Measurements from ENCODE around the gene PSD2.

The PSD2 gene

DNA sequence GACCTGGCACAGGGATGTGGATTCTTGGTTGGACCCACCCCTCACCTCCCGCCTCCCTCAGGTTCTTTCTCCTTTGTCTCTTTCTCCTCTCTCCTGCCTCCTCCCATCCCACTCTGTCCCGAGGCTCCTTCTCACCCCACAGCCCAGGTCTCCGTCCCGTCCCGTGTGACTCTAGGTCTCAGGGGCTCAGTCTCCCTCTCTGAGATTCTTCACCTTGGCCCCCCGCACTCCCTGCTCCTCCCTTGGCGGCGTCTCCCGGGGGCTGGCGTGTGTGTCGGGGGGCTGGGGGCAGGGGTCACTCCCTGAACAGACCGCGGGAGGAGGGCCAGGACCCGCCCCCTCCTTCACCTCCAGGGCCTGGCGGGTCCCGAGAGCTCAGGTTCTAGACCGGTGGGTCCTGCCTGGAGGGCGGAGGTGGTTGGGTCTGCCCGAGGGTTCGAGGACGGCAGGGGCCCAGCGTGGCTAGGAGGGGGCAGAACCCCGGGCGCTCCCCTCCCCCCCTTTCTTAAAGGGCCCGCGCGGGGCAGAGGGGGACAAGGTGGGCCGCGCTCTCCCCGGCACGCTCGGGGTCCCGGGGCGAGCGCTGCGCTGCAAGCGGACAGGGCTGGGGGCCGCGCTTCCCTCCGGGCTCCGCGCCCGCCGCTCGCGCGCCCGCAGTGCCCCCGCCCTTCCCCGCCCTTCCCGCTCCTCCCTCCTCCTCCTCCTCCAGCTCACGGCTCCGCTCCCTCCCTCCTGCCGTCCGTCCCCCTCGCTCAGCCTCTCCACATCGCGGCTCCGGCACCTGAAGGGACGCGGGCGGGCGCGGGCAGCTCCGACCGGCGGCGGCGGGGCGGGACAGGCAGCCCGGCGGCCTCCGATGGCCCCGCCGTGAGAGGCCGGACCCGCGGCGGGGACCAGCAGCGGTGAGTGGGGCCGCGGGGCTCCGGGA, at the start of gene PSD2:
TSS of gene PSD2 (plus strand) at position 735 of the 928 bp plus-strand sequence. CDS start 13,633 bp downstream, outside the sequence.
- in situ Hi-C loops (cut with MboI; ENCODE audit: low sequenced_read_pairs): no loop called here

DNA sequence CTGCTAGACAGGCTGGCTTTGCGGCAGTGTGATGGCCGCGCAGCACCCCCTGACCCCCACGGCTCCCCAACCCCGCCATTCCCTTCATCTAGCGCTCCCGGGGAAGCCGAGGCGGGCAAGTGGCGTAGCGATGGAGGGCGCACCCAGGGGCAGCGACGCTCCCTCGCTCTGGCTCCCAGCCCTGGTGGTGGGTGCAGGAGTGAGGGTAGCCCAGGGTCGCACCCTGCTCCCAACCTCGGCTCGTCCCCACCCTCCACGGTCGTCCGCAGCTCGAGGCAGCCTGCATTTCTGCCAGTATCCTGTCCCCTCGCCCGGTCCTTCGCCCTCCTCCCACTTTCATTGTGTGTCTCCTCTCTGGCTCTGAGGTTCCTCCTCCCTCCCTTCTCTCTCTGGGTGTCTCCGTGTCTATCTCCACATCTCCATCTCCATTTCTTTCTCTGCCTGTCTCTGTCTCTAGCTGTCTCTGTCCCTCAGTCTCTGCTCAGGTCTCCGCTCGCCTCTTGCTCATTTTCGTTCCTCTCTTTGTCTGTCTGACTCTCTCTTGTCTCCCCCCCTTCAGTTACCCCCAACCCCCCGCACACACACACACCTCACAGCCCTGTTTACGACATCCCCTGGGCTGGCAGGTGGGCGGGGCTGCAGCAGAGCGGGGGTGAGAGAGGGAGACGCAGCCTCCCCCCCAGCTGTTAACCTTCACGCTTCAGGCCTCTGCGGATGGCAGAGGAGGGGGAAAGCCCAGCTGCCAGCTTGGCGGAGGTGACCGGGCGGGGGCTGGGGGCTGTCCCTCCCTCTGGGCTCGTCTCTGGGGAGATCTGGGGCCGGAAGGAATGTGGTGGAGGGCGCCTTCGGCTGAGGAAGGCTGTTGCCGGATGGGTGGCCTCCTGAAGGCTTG, 48.7 kb upstream of the PSD2 start:
- in situ Hi-C loops (cut with MboI; ENCODE audit: low sequenced_read_pairs): no loop called here

DNA sequence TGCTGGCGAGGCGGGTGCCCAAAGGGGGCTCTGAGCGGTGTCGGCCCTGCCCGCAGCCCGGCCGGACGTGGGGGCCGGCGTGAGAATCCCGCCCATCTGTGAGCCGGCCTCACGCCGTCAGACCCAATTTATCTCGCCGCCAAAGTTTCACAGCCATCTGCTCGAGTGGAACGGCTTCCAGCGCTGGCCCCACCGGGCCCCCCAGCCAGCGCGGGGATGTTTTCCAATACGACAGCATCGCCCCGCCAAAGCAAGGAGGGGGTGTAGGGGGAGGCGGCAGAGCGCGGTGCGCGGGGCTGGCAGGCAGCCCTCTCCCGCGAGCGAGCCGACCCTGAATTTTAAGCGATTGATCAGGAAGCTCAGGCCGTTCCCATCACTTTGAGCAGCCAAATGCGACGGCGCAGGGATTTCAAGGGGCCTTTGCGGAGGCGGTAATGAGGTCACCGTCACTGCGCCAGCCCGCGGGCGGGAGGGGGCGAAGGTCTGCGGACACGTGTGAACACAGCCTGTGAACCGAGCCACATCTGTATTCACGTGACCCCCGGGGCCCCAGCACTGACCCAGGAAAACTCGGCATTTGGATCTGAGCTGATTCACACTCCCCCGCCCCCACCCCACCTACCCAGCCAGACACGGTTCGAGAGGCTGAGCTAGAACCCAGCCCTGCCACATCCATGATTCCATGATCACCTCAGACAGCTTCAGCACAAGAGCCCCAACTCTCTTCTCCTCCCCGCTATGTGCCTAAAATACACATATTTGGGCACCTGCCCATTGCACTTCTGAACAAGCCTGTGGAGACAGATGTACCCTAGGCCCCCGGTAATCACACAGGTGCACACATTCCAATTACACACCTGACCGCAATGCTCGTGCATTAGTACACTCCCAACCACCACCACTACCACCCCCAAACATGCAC, 47.8 kb upstream of the PSD2 start:
- in situ Hi-C loops (cut with MboI; ENCODE audit: low sequenced_read_pairs): no loop called here

DNA sequence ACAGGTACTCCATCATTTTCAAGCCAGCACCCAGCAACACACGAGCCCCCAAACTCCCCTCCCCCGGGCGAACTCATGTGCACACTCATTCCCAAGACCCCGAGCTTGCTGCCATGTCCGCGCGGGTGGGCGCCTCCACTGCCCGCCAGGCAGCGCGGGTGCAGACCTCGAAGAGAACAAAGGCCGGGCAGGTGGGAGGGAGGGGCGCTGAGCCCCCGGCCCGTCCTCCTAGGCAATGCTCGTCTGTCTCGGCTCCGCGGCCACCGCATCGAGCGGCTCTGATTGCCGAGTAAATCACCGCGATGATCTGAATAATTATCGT, 47.1 kb upstream of the PSD2 start:
- in situ Hi-C loops (cut with MboI; ENCODE audit: low sequenced_read_pairs): no loop called here

DNA sequence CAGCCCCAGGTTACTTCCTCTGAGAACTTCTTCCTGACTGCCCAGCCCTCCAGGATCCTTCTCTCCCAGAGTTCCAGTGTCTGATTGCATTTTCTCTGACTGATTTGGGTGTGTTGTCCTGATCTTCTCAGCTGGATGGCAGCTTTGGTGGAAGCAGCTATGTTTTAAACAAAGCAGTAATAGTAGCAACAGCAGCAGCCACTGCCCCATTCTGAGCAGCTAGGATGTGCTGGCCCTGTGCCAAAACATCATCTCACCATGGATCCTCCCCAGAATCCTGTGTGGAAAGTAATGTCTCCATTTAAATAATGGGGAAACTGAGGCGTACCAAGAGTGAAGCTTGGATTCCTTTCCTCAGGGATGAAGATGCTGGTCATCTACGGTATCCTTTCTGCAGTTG, 46.4 kb upstream of the PSD2 start:
- in situ Hi-C loops (cut with MboI; ENCODE audit: low sequenced_read_pairs): no loop called here

DNA sequence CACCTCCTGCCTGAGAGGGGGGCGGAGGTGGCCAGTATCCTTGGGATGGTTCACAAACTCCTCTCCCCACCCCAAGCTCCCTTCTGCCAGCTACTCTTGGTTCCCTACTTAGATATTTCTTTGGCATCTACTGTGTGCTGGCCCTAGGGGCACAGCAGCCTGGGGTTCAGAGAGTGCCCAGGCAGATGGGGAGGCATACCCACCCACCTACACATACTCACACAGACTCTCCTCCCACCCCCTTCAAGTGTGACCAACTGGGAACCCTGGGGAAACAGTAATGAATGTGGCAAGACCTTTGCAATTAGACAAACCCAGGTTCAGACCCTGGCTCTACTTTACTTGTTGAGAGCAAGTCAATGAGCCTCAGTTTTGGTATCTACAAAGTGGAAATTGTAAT, 44.4 kb upstream of the PSD2 start:
- in situ Hi-C loops (cut with MboI; ENCODE audit: low sequenced_read_pairs): no loop called here

DNA sequence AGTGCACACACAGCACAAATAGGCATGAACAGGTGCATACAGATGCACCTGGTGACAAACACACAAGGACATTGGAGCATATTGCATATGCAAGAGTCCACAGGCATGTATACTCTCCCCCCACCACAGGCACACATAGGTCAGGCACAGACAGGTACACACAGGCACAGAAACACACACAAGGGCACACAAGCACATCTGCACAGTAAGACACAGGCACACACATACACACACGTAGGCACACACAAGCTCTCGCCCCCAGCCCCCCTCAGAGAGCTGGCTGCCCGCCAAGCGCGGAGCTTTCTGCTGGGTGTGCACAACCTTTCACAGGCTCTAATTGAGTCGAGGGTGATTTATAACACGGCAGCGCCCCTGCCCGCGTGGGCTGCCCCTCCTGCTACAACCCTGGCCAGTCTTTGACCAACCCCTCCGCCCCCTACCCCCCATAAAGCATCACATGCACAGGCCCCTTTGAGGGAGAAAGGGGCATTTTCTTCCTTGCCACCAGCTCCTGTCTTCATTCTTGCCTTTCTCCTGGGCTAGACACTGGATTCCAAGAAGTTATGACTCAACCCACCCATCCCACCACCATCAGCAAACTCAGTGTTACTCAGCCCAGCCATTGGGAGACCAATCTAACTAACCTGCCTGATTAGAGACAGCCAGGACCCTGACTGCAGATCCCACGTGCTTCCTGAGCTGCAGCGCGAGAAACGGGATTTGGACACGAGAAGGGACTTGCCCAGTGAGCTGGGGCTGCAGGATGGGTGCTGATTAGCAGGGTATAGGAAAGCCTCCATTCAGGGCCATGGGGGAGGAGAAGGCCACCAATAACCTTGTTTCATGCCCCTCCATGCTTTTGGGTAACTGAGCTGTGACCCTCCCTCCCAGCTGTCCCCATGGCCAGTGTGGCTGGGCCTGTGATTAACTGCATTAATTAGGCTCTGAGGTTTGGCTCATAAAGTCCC, 42.8 kb upstream of the PSD2 start:
- in situ Hi-C loops (cut with MboI; ENCODE audit: low sequenced_read_pairs): no loop called here

DNA sequence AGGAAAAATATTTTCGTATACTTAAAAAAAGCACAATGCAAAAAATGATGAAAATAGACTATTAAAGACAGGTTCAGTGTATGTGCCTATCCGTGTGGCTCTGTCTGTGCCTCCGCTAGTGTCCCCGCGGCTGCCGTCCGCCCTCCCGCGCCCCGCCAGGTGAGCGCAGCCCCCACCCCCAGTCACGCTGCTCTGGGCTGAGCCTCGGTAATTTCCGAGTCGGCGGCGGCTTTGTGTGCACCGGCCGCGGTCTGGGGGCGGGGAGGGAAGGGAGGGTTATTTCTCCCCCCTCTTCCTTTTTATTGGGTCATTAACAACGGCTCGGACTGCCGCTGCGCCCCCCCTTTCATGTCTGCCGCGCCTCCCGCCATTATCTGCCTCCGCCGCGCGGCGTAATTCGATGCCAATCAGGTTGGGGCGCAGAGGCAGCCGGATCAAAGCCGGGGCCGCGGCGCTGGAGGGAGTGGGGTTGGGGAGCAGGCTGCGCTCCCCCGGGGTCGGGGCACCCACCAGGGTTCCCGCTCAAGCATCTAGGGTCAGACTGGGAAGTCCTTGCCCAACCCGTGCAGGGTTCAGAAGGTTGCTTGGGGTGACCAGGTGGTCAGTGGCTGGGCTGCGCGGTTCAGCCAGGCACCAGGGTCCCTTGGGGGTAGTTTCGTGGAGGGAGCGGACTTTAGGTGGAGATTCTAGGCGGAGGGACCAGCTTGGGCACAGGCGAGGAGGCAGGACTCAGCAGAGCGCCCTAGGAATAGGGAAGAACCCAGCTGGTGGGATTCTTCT, 39.5 kb upstream of the PSD2 start:
- in situ Hi-C loops (cut with MboI; ENCODE audit: low sequenced_read_pairs): no loop called here

DNA sequence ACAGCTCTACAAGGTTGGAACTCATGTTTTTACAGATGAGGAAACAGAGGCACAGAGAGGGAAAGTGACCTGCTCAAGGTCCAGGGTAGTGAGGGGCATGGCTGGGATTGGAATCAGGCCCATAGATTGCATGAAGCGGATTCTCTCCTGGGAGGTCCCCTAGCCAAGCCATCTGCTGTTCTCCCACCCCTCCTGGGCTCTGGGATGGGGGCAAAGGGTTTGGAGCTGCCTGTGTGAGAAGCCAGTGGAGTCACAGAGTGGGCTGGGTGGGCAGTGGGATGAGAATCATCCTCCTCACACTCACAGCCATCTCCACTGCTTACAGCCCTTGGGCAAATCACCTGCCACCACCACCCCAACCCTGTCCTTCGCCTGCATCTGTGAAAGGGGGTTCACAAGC, 38.6 kb upstream of the PSD2 start:
- in situ Hi-C loops (cut with MboI; ENCODE audit: low sequenced_read_pairs): no loop called here

DNA sequence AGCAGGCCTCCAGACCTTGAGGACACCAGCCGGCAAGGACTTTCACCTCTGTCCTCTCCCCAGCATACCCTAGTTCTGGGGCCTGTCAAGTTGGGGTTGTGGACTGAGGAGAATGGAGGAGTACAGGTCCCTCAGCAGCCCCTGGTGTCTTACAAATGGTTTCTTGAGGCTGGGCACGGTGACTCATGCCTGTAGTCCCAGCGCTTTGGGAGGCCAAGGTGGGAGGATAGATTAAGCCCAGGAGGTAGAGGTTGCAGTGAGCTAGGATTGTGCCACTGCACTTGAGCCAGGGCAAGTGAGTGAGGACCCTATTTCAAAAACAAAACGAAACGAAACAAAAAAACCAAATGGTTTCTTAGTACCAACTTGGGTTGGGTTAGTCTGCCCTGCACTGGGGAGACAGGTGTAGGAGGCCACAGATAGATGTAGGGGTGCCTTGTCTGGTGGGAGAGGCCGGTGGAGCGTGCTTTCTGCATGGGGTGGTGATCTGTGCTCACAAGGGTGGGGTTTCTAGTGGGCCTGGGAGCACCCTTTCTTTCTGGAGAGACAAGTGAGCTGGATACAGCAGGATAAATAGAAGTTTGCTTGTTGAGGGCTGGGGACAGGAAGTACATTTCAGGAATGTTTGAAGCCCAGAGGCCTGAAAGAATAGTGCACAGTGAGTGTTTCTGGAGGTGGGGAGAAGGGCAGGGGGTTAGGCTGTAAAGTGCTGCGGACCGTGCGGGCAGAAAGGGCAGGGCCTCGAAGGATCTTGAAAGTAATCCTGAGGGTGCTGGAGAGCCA, 37.7 kb upstream of the PSD2 start:
- in situ Hi-C loops (cut with MboI; ENCODE audit: low sequenced_read_pairs): no loop called here

DNA sequence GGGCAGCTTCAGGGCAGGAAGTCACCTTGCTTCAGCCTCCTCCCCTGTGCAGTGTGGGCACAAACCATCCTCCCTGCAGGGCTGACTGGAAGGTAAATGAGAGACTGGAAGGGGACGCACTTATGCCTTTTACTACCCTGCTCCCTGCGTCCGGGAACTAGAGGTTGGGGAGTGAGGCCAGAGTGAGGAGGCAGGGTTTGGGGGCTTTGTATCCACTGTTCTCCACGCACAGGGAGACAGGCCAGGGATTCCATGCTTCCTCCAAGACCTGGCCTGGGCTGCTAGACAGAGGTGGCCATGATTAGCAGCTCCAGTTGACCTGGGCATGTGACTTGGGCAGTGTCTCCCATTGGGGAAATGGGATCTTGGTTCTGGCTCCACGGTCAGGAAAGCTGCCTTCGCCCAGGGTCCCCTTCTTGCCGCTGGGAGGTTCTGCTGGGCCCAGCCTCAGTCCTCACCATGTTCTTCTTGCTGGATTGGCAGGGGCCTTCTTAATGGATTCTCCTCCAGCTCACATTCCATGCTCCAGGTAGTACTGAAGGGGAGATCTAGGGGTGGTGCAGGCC, 37.0 kb upstream of the PSD2 start:
- in situ Hi-C loops (cut with MboI; ENCODE audit: low sequenced_read_pairs): no loop called here

DNA sequence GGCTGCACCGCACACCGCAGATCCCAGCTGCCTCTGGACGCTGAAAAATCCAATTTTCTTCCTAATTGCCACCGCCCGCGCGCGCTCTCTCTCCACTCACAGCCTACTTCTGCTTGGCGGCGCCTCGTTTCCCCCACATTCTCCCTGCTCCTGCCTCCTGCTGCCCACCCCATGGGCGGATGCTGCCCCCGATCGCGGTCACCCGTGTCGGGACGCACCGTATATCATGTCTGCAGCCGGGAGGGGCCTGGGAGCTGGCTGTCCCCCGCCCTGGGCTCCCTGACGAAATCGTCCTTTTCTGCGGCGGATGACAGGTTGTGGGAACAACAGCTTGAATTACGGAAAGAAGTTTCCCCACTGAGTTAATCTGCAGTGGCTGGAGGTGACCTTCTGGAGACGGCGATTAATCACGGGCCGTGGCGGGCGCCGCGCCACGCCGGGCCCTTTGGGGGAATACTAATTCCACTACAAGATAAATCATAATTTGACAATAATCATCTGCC, 36.3 kb upstream of the PSD2 start:
- in situ Hi-C loops (cut with MboI; ENCODE audit: low sequenced_read_pairs): no loop called here

DNA sequence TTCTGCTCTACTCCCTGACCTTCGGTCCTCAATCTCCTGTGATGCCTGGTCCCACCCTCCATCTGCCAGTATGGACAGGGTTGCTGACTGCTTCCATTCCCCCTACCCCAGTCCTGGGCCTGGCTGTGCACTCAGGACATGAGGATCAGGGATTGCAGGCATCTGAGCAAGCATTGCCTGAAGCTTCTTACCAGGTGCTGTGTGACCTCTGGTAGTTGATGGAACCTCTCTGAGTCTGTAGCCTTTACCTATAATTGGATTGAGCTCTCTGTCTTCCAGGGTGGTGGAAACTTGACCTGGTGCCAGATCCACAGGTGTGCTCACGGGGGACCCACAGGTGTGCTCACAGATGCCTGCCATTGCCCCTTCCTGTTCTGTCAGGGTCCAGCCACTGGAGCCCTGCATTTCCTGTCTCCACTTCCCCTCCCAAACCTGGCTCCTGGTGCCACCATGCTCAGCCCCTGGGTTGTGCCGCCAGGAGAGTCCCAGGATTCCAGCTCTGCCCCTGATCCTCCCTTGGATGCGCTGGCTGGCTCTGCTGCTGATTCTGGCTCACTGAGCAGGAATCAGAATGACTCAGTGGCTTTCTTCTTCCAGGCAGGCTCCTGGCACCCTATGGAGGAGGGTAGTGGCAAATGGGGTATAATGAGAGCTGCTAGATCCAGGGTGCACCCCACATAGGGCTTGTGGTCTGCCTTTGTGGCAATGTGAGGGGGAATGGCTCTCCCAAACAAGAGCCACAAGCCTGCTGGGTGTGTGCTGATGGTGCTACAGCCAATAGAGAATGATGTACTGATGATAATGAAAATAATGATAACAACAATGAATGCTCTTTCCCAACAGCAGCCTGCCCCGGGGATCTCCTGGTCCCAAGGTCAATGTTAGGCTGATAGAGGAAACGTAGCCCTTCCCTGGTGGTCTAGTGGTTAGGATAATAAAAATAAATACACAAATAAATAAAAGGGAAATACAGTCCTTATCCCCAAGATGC, 35.2 kb upstream of the PSD2 start:
- in situ Hi-C loops (cut with MboI; ENCODE audit: low sequenced_read_pairs): no loop called here

DNA sequence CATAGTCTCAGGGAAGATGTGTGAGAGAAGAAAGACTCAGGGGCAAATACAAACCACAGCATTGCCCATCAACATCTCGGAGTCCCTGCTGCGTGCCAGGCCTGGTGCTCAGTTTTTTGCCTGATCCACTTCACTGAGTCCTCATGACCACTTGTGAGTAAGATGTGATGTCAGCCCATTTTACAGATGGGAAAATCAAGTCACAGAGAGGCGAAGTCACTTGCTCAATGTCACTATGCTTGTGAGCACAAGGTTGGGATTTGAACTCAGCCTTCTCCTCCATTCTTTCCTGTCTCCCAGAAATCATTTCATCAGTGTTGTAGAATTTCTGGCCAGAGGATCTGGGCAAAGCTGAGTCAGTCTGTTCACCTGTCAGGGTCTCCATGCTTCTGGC, 34.6 kb upstream of the PSD2 start:
- in situ Hi-C loops (cut with MboI; ENCODE audit: low sequenced_read_pairs): no loop called here

DNA sequence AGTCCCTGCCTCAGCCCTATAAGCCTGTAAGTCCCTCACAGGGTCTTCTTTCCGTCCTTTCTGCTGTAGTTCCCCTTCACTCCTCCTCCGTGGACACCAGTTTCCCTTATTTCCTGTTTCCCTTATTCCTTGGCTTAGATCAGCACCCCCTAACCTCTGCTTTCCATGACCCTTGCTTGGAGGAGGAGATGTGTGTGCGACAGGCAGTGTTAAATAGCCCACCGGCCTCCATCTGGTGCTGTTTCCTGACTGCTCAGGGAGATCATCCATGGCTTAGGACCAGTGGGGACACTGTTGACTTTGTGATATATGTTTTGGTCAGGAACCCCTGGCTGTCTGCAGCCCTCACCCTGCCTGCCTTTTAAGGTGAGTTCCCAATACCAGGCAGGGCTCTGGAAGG, 34.1 kb upstream of the PSD2 start:
- in situ Hi-C loops (cut with MboI; ENCODE audit: low sequenced_read_pairs): no loop called here

DNA sequence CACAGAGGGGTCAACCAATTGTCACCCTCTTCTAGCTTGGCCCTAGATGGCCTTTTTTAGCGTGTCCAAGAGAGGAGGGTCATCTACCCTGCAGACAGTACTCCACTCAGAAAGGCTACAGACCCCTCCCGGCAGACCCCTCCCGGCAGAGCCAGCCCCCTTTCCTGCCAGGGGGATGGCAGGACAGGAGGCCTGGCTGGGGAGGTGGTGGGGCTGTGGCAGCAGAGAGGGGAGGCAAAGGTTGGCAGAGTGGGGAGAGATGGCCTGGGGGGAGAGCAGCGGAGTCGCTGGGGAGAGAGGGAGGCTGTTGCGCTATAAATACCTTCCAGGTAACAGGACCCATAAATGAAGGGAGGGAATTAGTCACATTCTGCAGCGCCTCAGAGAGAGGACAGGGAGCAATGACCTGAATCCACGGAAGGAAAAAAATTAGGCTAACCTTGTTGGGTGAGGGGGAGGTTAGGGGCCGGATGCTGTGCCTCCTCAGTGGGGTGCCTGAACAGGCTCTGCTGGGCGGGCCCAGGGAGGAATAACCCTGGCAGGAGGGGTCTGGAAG, 32.9 kb upstream of the PSD2 start:
- in situ Hi-C loops (cut with MboI; ENCODE audit: low sequenced_read_pairs): no loop called here

All from hTERT RPE-1 (cell line).